Testis (tissue), 2 donors: ENCODE measurements around the gene CAPG.

ENCODE experiments used
- POLR2A ChIP-seq: fragments of 450-650 bp; IDR thresholded peaks from one replicate; pipeline ENCODE4 v1.6.1; 2017; ENCODE audit warnings: antibody characterized with exemption, mild to moderate bottlenecking, moderate library complexity
- TF ChIP-seq, protein P1 (sequence below), 3 experiments: fragments of 450-650 bp in 2 of 3; fragments of 200-600 bp in 1 of 3; sonication (generic) in 1 of 3; IDR thresholded peaks; one replicate each; pipeline ENCODE4 v1.5.1; 2016 to 2019; ENCODE audit warnings: antibody characterized with exemption in 3 of 3, mild to moderate bottlenecking in 2 of 3, moderate library complexity in 1 of 3

DNA sequence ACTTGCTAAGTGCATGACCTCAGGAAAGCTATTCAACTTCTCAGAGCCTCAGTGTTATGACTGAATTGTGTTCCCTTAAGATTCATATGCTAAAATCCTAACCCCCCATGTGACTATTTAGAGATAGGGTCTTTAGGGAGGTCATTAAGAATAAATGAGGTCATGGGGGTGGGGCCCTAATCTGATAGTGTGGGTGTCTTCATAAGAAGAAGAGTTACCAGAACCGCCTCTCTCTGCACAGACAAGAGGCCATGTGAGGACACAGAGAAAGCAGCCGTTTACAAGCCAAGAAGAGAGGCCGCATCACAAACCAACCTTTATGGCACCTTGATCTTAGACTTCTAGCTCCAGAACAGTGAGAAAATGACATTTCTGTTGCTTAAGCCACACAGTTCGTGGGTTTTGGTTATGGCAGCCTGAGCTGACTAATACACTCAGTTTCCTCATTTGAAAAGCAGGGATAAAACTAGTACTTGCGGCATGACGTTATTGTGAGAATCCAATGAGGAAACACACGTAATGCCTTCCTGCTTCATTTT, 18.2 kb upstream of the CAPG start:
- TF ChIP-seq, protein P1, sequence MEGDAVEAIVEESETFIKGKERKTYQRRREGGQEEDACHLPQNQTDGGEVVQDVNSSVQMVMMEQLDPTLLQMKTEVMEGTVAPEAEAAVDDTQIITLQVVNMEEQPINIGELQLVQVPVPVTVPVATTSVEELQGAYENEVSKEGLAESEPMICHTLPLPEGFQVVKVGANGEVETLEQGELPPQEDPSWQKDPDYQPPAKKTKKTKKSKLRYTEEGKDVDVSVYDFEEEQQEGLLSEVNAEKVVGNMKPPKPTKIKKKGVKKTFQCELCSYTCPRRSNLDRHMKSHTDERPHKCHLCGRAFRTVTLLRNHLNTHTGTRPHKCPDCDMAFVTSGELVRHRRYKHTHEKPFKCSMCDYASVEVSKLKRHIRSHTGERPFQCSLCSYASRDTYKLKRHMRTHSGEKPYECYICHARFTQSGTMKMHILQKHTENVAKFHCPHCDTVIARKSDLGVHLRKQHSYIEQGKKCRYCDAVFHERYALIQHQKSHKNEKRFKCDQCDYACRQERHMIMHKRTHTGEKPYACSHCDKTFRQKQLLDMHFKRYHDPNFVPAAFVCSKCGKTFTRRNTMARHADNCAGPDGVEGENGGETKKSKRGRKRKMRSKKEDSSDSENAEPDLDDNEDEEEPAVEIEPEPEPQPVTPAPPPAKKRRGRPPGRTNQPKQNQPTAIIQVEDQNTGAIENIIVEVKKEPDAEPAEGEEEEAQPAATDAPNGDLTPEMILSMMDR (IDR thresholded peaks at IDR 0.05): no peak
- no peak for TF ChIP-seq POLR2A
